ENCODE results near the gene EGFL6.

EGFL6 gene

GRCh38 chrX:13535376-13536165 is 33.8 kb upstream of the EGFL6 start:
- no peak overlapping the region for H3K4me3 ChIP-seq (ENCODE audit: low read depth in 1 of 2, low read length in 1 of 2)
- H3K4me1 ChIP-seq (ENCODE audit: control insufficient read depth in 1 of 2, insufficient read depth in 1 of 2, low read depth in 1 of 2, low read length in 1 of 2), result no peaks in the 10 kb centered on the region
- H3K36me3 ChIP-seq, result no peaks in the 10 kb centered on the region
- H3K27ac ChIP-seq, result no peak overlapping the region
- H3K9me3 ChIP-seq, result no peaks in the 10 kb centered on the region
- H3K27me3 ChIP-seq, result no peaks in the 10 kb centered on the region
- no peak for TF ChIP-seq CTCF (IDR thresholded peaks at IDR 0.05)

GRCh38 chrX:13536551-13536950 is 32.9 kb upstream of the EGFL6 start:
- H3K4me1 ChIP-seq (ENCODE audit: control insufficient read depth in 1 of 2, insufficient read depth in 1 of 2, low read depth in 1 of 2, low read length in 1 of 2), result no peaks in the 10 kb centered on the region
- no peaks in the 10 kb centered on the region for H3K27me3 ChIP-seq
- no peaks in the 10 kb centered on the region for H3K36me3 ChIP-seq
- no peaks in the 10 kb centered on the region for H3K9me3 ChIP-seq
- no peak overlapping the region for H3K4me3 ChIP-seq (ENCODE audit: low read depth in 1 of 2, low read length in 1 of 2)
- no peak overlapping the region for H3K27ac ChIP-seq
- no peak for TF ChIP-seq CTCF (IDR thresholded peaks at IDR 0.05)

- no peaks in the 10 kb centered on the region for H3K9me3 ChIP-seq
- no peak overlapping the region for H3K4me3 ChIP-seq (ENCODE audit: low read depth in 1 of 2, low read length in 1 of 2)
- no peak for TF ChIP-seq CTCF (IDR thresholded peaks at IDR 0.05)
- H3K27ac ChIP-seq, result no peak overlapping the region
- no peaks in the 10 kb centered on the region for H3K36me3 ChIP-seq
- no peaks in the 10 kb centered on the region for H3K4me1 ChIP-seq (ENCODE audit: control insufficient read depth in 1 of 2, insufficient read depth in 1 of 2, low read depth in 1 of 2, low read length in 1 of 2)
- no peaks in the 10 kb centered on the region for H3K27me3 ChIP-seq
Measured at GRCh38 chrX:13538414-13538813, 31.0 kb upstream of the EGFL6 start.

GRCh38 chrX:13540602-13541001 is 28.8 kb upstream of the EGFL6 start:
- no peak overlapping the region for H3K4me3 ChIP-seq (ENCODE audit: low read depth in 1 of 2, low read length in 1 of 2)
- H3K27ac ChIP-seq, result no peak overlapping the region
- H3K27me3 ChIP-seq, result no peaks in the 10 kb centered on the region
- no peaks in the 10 kb centered on the region for H3K4me1 ChIP-seq (ENCODE audit: control insufficient read depth in 1 of 2, insufficient read depth in 1 of 2, low read depth in 1 of 2, low read length in 1 of 2)
- TF ChIP-seq CTCF (IDR thresholded peaks at IDR 0.05), result no peak
- H3K9me3 ChIP-seq, result no peaks in the 10 kb centered on the region
- H3K36me3 ChIP-seq, result no peaks in the 10 kb centered on the region

- H3K27ac ChIP-seq, result no peak overlapping the region
- no peaks in the 10 kb centered on the region for H3K9me3 ChIP-seq
- no peaks in the 10 kb centered on the region for H3K27me3 ChIP-seq
- no peaks in the 10 kb centered on the region for H3K36me3 ChIP-seq
- H3K4me3 ChIP-seq (ENCODE audit: low read depth in 1 of 2, low read length in 1 of 2), result no peak overlapping the region
- no peak for TF ChIP-seq CTCF (IDR thresholded peaks at IDR 0.05)
- H3K4me1 ChIP-seq (ENCODE audit: control insufficient read depth in 1 of 2, insufficient read depth in 1 of 2, low read depth in 1 of 2, low read length in 1 of 2), result no peaks in the 10 kb centered on the region
Measured at GRCh38 chrX:13545726-13546125, 23.7 kb upstream of the EGFL6 start.

Data from neutrophil (primary cell).